Right hindlimb (tissue), 1 donor: ENCODE results near the gene HS6ST3.

Experiments
- DNase-seq: peaks from one replicate; pipeline ENCODE4 v3.0.0-alpha.2; 2018

Gene HS6ST3

DNA sequence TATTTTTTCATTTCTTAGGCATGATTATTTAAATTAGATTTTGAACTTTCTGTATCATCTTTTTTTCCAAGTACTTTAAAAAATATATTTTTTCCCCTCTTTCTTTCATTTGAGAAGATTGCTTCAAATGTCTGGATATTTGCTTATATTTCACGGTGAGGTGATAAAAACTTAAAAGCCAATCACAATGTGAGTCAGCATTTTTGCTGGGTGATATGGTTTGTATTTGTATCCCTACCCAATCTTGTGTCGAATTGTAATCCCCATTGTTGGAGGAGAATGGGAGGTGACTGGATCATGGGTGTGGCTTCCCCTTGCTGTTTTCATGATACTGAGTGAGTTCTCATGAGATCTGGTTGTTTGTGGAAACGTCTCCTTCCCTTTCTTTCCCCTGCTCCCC is 583.9 kb downstream of the HS6ST3 start:
- DNase-seq: no peak

DNA sequence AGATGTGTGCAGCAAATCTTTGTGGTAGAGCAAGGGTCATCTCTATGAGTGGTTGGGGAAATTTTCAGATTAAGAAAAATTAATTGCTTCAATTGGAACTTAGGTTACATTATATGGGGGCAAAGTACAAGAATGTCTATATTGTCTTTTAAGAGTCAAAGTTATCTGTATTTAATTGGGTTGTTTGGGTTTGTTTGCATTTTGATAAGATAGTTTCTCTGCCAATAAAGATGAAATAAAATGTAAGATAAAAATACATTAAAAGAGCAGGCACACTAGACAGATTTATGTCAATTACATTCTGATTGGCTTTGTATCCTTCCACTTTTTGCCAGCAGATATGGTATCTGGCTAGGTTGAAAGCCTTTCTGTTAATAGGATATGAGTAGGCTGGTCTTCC is 587.1 kb downstream of the HS6ST3 start:
- DNase-seq: no peak

DNA sequence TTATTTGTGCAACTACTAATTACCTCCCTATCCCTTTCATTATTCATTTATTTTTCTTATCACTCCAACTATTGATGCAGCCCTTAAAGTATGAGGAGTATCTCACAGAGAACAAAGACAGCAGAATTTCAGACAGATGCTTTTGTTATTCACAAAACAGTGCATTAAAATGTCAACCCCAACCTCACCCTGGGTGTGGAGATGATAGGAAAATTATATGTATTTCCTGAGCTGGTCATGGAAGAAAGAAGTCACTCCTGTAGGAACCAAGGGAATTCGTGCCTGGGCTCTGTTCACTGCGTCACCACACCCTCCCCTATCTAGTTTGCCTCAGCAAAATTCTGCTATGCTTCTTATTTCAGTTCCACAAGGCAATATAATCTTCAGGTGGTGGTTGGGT is 588.9 kb downstream of the HS6ST3 start:
- no peak for DNase-seq

DNA sequence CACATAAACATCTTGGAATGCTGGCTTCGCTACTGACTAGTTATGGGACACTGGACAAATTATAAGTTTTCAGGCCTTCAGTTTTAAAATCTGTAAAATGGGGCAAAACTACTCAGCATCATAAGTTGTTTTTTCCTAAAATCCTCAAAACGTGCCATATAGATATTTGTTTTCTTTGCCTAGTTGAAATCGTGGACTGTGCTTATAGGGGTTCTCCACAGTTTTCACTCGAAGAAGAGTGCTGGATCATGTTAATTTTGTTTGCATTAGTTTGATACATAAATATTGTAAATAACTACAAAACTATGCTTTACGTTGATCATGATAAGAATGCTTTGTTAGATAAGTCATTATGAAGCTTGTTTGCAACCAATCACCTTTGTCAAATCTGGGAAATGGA is 591.0 kb downstream of the HS6ST3 start:
- DNase-seq: no peak

DNA sequence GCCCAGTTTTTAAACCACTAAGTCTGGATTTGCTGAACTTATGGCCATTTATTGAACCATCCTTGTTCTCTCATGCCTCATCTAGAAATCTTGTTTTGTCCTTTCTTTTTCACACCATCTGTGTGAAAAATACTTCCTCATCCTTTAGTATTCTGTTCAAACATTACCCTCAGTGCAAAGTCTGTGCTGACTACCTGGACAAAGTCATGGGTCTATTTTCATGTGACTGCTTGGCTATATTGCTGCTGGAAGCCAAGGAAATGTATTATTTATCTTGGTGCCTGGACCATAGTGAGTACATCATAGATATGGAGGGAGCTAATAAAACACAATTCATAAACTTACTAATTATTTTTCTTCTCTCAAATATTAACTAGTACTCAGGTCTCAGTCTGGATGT is 591.9 kb downstream of the HS6ST3 start:
- DNase-seq: no peak

DNA sequence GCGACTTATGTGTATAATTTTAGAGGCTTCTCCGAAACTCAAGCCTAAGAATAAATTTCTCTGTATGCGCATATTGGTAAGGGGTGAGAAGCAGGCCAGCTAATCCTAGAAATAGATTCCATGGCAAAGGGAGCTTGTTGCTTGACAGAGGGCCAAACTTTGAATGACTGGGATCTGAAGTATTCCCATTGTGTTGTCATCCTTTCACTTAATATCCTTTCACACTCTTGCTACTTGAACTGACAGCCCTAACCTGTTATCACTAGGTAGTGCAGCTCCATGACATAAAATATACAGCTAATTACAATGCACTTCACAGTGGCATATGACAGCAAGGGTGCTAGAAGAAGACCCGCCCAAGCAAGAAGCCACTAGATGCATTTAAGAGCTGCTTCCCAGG is 594.6 kb downstream of the HS6ST3 start:
- no peak for DNase-seq

DNA sequence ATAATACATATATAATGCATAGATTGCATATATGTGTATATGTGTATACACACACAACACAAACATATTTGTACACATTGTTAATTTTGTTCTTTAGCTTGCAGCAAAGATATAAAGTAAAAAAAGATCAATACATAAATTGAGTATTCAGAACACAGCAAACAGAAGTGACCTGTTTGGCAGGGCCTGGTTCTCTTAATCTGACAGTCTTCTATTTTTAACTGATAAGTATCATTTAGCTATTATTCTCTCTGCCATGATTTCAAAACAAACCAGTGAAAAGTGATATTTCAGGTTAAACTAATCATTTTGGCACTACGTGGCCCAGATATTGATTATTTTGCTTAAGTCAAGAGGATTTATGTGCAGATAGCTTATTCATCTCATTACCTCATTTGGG is 595.0 kb downstream of the HS6ST3 start:
- no peak for DNase-seq

DNA sequence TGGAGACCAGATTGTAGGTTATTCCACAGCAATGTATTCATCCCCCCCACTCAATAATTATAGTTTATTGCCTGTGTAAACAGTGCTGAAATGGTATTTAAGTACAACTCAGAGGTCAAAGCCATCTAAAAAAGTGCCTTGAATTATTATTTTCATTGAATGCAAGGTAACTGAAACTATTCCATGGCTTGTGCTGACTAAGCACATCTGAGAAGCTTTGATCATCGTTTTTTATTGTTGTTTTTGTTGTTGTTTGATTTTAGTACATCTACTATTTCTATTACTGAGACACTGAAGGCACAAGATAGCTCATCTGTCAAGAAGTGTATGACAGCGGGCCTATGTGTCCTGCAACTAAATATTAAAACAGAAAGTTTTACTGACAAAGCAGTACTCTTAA is 596.4 kb downstream of the HS6ST3 start:
- no peak for DNase-seq

DNA sequence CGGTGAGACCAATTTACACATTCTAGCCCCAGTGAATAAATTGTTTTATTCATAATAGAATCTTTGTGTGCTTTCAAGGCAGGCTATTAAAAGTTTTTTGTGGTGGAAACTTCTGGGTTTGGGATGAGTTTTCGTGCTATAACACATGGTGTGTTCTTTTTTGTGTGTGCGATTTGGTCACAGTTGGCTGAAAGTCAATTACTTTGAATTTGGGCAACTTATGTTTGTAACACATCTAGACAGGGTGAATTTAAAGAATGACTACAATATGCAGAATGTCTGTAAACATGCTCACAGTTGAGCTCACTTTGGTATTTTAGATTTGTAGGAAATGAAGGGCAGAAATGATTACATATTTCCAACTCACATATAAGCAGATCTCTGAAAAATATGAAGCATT is 597.3 kb downstream of the HS6ST3 start:
- DNase-seq: no peak

DNA sequence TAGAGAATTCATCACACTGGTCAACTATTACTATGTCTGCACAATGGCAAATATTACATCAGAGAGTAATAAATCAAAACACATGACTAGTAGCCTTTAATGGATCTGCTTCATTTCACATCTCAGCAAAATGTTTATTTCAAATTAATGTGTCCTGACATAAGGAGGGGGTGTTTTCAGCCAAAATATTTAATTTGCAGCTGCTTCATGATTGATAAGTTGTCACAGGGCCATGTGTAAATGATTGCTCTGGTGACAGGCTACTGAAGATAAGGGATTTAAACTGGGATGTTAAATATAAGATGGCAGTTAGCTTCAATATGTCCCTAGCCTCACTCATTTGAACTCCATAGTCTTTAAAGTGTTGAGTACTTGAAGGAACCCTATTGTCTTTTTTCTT is 601.1 kb downstream of the HS6ST3 start:
- DNase-seq: no peak

DNA sequence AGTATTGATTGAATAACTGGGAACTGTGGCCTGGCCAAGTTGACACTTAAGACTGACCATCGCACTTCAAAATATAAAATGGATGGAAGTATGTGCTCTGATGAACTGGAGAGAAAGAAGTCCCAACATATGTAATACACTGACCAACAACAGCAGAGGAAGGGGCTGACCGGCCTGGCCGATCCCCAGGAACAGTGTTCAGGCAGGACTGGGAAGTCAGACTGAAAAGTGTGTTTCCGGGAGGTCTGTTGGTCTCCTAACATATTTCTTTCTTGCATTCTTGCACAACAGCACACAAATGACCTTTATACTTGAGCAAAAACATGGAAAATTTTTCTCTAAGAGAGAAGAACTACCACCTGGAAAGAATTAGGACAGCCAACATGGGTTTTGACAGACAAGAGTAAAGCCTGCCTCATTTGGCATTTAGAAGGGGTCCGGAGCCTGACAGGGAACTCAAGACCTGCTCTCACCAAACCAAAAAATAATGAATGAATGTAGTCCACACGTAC is 606.5 kb downstream of the HS6ST3 start:
- no peak for DNase-seq

DNA sequence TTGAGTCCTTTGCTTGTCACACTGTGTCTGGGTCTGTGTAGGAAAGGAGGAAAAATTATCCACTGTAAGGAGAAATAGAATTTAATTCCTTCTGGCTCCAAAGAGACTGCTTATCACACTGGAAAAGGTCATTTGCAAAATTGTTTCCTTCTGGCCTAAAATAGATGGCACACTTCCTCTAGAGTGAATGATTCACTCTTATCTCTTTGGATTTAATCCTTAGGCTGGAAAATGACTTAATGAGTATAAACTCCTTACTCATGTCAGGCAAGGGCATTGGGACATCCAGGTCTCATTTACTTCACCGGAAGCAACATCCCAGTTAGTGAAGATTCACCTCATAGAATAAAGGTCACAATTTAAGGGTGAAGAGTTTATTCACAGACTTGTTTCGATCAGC is 610.8 kb downstream of the HS6ST3 start:
- no peak for DNase-seq

DNA sequence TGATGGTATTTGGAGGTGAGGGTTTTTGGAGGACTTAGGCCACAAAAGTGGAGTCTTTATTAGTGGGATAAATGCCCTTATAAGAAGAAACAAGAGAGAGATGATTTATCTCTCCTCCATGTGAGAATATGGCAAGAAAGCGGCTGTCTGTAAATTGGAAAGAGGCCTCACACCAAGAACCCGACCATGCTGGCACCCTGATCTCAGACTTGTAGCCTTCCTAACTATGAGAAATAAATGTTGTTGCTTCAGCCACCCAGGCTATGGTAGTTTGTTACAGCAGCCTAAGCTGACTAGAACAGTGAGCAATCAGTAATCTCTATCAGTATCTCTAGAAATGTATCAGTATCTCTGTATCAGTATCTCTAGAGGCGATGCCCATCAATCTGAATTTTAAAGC is 617.2 kb downstream of the HS6ST3 start:
- no peak for DNase-seq

DNA sequence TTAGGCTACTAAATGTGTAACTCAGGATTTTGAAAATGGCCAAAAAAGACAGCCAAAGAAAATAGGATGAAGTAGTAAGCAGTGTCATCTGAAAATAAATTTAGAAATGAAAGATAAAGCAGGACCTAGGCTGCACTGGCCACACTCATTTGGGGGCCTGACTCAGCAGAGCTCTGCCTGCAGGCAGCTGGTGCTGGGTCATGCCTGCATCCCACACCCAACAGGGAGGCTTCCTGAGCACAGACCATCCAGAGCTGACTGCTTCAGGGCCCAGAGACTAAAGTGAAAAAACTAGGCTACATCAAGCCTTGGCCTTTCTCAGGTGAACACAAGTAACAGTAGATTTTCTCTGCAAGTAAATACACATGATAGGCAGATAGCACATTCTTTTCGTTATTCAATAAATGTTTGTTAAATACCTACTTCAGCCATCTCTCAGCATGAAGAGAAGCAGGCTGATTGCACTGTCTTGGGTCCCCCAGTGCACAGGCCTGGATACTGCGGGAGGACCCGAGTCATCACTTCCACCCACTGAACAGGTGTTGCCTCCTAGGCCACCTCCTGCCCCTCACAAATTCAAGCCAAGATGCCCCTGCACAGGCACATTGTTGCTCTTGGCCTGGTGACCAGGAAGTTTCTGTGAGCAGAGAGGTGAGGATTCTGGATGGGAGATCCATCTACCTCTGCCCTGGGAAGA is 620.4 kb downstream of the HS6ST3 start:
- DNase-seq: no peak

DNA sequence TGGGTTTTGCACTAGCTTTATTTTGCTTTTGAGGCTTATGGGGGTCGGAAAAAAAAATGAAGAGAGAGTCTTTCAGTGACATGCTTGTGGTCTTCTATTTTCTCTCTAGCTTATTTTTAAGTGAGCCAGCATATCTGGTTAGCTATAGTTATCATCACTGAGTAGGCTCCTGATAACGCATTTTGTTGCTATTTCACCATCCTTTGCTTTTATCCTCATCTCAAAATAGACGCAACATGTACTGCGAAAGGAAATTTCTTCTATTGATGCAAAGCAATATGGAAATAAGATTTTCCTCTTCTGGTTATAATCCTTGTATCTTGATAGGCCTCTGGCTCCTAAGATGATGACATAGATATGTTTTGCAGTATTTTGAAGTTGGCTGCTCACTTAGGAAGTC is 630.5 kb downstream of the HS6ST3 start:
- no peak for DNase-seq

DNA sequence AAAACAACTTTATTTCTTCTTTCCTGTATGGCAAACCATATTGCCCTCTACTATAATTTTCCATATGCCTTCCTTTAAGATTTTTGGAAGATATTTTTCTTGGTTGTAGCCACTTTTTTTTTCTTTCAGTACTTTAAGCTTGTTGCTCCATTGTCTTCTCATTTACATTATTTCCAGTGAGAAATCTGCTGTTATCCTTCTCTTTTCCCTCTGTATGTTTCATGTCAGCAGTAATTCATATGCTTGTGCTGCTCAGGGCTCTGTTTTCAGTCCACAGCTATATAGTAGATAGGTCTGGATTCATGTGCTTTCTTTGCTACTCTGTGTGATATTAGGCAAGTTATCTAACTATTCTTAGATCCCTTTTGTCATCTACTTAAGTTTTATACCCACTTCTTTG is 636.7 kb downstream of the HS6ST3 start:
- no peak for DNase-seq

DNA sequence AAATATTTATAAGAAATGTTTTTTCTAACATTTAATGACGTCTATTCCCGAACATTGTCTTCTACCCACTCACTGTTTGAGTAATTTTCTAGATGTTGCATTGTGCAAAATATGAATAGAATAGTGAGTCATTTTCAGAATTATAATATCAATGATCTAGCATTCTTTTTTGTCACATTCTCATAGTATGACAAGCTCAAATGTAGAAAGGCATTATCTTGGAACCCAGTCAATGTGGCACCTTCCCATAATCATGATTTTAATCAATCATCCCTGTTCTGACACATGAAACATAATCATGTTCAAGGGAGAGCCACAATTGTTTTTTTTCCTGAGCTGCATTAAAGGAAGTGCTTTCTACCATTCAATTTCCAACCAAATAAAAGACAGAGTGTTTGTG is 638.6 kb downstream of the HS6ST3 start:
- no peak for DNase-seq

DNA sequence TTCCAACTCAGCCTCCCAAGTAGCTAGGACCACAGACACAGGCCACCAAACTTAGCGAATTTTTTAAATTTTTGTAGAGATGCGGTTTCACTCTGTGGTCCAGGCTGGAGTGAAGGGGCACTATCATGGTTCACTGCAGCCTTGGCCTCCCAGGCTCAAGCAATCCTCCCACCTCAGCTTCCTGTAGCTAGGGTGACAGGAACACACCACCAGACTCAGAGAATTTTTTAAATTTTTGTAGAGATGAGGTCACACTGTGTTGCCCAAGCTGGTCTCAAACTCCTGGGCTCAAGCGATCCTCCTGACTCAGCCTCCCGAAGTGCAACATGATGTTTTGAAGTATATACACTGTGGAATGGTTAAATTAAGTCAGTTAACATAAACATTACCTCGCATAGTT is 640.8 kb downstream of the HS6ST3 start:
- DNase-seq: no peak

DNA sequence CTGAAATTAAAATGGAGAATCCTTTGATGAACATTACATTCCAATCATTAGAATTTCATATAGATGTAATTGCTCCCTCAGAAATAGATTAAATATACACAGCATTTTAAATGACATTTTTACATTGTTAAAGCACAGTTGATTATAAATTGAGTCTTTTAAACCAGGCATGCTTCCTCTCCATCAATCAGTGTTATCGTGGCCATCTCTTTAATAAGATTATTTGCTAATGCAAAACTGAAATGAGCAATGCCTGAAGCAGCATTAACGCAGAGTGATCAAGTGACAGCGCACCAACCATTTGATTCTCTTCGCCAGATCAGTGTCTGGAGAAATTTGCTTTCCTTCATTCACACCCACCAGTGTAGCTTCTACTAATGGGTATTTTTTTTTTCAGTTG is 644.6 kb downstream of the HS6ST3 start:
- DNase-seq: no peak

DNA sequence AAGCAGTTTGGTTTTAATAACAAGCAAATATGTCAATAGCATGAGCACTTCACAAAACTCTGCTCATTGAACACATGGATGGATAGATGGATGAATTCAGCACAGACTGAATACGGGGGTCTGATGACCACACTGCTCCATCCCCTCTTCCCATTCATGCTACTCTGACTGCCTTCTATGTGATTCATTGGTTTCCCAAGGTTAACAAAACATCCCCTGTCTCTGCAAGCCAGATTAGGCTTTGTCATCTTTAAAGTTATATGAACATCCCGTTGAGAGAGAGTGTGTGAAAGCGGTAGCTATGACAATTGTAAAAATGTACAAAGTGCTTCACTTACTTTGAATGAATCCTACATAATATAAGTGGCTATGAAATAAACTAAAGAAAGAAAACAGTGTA is 651.9 kb downstream of the HS6ST3 start:
- no peak for DNase-seq

DNA sequence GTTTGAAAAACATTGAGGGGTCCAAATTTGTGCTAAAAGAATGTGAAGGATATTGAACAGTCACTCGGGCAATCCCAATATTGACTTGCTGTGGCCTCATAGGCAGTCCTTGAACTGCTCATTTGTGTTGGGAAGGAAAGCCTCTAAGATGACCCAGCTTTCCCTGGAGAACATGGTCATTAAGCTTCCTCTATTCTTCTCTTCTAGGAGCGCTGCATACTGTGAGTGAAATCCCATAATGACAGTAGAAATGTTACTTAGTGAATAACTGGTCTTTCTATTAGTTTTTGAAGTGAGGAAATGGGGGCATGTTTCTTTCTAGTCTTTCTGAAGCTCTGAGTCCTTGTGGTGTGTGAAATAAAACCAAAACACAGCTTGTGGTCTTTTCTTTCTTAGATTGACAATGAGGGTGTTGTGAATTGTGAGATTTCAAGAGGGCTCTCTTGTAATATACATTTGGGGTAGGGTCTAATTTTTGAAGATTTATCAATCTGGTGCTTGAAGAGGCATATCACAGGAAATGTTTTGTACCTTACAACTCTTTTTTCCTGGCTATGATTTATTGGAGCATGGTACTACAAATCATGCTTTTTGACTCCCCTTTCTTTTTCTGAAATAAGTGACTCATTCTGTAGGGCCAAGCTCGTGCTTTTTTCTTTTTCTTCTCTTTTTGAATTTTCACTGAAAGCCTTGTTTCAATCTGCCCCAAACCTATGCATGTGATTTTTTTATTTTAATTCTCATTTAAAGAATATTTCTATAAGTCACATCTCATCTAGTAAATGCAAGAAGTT is 653.6 kb downstream of the HS6ST3 start:
- DNase-seq: no peak

DNA sequence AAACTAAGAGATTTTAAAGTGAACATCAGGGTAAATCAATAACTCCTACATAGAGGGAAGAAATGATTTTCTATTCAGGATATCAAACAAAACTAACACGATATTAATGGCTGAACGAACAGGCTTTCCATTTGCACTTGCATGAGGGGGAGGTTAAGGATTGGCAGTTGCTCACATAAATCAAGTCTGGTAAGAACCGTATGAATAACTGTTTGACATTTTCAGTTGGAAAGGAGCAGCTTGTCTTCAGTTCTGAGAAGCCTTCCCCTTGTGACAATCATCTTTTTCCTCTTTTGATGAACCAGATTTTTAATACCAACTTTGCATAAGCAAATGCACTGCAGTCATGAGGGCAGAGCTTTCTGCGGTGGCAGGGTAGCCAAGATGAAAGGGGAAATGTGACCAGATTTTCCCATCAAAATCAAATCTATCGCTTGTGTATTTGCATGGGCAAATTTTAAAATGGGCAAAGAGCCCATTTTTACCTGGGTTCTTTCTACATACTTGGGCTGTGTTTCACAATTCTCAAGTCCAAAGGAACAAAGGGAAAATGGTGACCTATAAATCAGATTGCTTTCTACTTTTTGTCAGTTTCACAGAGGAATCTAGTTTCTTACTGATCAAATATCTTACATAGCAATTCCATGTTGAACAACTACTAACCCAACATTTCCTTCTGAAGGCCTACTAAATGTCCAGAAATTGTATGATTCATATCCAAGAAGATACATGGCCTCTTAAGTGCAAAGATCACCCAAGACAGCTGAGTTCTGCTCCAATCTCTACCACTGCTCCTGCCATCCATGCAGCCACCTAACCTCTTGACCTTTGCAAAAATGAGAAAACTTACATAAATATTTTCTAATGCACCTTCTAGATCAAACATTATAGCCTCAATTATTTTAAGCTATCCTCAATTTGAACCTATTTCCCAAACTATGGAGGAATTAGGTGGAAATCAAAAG is 654.7 kb downstream of the HS6ST3 start:
- DNase-seq: no peak

DNA sequence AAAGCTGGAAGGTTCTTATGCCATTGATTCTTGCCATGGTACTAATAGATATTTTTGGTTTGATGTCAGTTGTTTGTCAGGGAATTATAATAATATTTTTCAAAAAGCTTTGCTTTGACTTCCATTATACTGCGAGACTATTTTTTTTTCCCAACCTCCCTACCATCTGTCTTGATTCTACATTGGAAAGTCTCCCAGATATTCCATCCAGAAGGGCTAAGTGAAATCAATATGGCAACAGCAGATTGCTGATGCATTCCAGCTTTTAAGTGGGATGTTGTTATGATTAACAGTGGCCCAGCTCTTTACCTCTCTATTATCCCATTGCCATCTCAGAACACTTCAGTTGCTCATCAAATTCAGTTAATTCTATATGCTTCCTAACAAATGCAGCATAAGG is 657.0 kb downstream of the HS6ST3 start:
- no peak for DNase-seq
